ENCODE measurements around the gene NTN1.

Gene NTN1

DNA sequence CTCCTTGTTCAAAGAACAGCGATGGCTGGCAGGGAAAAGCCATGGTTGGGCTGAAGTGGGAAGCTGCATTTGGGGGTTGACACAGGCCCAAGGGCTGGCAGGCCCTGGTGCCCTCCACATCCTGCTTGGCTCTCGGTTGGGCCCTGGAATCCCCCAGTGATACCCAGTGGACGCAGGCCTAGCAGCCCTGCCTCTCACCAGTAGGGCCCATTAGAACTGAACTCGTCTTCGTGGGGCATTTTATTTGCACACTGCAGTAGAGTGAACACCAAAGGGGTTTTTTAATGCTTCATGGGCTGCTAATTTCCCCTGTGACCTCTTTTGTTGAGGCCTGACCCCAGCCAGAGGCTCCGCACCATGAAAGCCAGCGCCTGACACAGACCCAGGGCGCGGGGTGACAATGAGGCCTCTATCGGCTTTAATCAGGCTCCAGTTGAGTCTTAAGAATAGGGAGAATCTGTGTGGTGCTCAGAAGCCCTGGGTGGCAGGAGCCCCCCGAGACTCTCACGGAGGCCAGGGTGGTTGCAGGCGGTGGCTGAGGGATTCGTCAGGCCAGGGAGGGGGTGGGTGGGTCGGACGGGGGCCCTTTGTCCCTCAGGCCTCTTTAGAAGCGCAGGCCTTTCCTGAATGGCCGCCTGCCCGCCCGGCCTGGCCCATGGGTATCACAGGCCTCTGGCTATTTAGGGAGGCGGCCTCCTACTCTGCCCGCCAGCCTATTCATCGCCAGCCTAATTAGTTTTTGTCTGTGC lies 199.3 kb downstream of the NTN1 start:
- DNase-seq: no peak

DNA sequence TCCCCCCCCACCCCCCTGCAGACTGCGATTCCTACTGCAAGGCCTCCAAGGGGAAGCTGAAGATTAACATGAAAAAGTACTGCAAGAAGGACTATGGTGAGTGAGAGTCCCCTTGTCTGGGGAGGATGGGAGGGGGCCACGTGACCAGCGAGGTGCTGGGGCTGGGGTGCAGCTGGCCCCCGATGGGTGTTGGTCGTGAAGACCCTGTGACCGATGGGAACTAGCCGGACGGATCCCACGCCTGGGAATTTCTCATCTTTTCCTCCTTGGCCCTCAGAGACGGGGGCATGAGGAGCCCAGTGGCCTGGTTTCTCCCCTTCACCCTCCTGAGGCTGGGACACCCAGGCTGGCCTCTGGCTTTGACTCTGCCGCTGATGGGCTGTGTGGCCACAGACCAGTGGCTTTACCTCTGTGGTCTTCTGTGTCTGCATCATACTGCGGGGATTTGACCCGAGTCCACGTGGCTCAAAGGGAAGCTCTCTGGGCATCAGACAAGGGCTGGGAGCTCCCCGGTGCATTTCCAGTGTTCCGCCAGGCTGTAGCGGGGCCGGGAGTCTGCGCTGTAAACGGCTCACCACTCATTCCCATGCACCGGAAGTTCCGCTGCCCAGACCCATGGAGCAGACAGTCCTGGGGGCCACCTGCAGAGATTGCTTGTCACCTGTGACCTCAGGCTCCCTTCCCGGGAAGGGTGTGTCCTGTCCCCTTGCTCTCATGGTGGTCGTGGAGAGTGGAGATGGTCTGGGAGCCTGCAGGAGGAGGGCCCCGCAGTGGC lies 200.0 kb downstream of the NTN1 start:
- DNase-seq: no peak

- no peak for DNase-seq
Measured at GRCh38 chr17:9221922-9222180, 200.5 kb downstream of the NTN1 start.

- DNase-seq: no peak
Measured at GRCh38 chr17:9223531-9223930, 202.2 kb downstream of the NTN1 start.

DNA sequence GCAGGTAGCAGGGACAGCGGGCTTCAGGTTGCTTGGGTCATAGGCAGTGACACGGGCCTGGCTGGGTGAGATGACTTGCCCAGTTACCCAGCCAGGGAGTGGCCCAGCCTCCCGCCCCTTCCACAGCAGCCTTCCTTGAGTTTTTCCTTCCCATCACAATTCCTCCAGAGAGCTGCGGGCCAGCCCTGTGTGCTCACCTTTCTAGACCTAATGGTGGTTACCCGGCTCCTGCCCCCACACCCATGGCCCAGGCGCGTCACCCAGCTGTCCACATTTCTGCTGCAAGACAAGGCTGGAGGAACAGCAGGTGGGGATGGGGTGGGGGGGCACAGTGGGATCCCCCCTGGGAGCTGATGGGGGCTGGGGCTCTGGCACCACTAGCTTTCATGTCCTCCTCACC lies 203.2 kb downstream of the NTN1 start:
- no peak for DNase-seq

- DNase-seq: no peak
Measured at GRCh38 chr17:9225305-9226101, 204.2 kb downstream of the NTN1 start.

- DNase-seq: no peak
Measured at GRCh38 chr17:9226130-9226793, 205.0 kb downstream of the NTN1 start.

DNA sequence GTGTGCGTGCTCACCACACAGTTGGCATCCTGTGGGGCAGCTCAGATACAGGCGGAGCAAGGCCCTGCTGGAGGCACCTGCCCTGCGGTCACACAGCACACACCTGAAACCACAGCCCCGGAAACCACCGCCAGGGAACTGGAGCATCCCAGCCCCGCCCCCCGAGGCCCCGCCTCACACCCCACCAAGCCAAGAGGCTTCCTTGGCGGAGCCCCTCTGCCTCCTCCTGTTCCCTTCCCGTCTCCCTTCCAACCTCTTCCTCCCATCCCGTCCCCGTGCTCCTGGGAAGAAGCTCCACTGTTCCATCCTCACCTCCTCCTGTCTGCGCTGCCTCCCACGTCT lies 205.5 kb downstream of the NTN1 start:
- peak; percentile 38 for DNase-seq

DNA sequence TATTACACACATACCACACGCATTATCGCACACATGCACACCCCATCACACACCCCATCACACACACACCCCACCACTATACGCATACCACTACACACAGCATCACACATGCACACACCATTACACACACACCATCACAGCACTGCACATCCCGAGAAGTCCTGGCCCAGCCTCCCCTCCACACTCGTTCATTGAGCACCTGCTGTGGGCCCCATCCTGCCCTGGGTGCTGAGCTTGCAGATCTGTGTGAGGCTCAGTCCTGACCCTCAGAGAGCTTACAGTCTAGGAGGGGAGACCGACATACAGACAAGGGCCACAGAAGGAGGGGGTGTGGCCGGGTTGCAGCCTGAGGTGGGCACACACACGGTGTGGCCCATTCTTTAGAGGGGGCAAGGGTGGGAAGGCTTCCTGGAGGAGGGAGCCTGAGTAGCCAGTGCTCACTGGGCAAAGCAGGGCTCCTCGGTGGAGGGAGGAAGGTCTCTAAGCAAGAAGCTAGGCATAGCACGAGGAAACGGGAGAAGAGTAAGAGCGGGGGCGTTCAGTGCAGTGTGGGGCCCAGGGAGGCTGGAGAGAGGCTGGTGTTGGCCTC lies 206.6 kb downstream of the NTN1 start:
- no peak for DNase-seq

- DNase-seq: no peak
Measured at GRCh38 chr17:9228408-9229159, 207.3 kb downstream of the NTN1 start.

DNA sequence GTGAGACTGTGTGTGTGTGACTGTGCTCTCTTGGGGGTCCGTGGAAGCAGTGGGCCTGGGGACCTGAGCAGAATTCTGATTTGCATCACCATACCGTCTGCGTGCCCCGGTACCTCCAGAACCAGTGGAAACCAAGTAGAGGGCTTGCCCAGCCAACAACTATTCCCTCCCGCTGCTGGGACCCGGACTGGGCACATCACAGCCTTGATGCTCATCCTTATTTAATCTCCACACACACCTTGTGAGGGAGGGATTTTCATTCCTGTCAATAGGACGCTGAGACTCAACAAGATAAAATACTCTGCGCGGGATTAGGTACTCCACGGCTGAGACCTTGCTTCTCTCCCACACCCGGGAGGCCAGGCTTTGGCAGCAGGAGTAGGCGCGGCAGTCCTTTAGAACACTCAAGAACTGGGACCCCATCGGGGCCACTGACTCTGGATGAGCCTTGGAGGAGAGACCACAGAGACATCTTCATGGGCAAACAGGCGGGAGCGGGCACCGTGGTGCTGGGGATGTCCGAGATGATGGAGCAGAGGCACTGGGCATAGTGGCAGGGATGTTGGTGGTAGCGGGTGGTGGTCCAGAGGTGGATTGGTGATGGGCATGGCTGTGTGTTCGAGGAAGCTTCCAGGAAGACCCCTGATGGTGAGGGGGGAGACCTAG lies 208.0 kb downstream of the NTN1 start:
- no peak for DNase-seq

DNA sequence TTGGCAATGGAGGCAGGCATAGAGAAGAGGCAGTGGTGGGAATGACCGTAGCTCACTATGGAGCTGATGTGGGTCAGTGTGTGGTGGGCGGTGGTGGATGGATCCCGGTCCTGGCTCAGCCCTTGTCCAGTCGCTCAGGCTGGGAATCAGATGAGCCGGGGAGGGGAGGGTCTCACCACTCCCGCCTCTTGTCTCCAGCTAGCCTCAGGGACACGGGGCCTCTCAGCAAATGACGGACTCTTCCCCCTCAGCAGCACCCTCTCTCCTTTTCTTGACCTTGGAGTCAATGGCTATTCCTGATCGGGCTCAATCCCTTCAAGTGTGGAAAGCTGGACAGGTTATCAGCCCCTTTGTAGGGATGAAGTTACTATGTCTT lies 208.5 kb downstream of the NTN1 start:
- DNase-seq: no peak

DNA sequence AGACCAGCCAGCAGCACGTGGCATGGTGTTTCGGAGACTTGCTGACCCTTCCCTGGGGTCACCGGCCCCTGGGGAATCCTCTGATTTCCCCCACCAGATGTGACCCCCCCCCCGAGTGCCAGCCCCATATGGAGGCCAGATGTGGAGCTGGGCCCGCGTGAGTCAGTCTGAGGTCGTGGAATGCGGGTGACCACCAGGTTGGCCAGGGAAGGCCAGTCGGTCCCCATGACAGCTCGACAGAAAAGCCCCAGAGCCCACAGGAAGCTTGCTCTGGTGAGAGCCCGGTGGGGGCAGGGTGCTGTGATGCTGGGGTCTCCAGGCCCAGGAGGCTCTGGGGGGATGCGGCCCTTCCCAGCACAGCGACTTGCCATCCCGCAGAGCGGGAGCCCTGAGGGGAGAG lies 209.0 kb downstream of the NTN1 start:
- DNase-seq: no peak

DNA sequence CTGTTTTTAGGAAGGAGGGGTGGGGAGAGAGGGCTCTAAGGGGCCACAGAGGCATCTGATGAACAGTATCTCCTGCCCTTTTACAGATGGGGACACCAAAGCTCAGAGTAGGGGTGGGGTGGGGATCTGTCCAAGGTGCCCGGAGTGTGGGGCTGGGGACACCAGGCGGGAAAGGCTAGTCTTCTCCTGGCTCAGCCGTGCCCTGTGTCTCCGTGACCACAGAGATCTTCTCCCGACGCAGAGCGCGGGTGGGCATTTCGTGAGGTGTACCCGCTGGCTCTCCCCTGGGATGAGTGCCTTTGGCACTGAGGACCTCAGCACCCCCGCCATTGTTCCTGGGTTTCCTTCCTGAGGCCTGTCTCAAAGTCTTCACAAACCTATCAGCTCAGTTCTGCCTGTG lies 209.6 kb downstream of the NTN1 start:
- DNase-seq: no peak

- DNase-seq: no peak
Measured at GRCh38 chr17:9231449-9232154, 210.3 kb downstream of the NTN1 start.

- no peak for DNase-seq
Measured at GRCh38 chr17:9232155-9232475, 210.8 kb downstream of the NTN1 start.

GRCh38 chr17:9232591-9233270 lies 211.4 kb downstream of the NTN1 start:
- no peak for DNase-seq

DNA sequence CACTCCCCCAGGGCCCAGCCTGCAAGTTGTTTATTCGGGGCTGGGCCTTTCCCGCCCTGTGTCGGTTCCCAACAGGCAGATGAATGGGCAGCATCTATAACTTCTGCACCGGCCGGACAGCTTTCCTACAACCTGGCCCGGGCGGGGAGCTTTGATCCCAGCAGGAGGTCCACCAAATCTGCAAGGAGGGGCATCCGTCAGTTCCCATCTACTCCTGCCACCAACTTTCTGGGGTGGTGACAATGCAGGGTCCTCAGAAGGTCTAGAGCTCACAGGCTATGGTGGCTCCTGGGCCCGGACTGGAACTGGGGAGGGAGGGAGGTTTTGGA lies 211.9 kb downstream of the NTN1 start:
- DNase-seq: no peak

- no peak for DNase-seq
Measured at GRCh38 chr17:9233761-9234160, 212.5 kb downstream of the NTN1 start.

DNA sequence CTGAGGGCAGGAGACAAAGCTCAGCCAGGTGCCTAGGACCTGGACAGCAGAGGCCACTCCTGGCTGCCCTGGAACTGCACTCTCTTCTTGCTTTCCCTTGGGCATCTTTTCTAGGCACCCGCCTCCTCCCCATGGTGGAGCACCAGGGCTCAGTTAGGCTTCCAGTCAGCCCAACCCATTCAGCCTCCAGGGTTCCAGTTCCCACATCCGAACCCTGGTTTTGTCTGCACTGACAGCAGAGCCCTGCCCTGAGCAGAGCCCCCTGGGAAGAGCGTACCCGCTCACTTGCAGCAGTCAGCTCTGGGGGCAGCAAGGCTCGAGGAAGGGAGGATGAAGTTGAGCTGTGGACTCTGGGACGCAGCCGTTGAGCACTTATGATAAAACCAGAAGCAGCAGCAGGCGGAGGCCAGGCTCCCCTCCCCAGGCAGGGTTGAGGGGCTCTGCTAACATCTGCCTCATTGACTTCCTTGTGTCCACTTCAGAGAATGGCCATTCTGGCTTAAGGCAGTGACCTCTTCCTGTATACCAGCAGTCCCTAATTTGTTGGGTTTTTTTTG lies 213.2 kb downstream of the NTN1 start:
- no peak for DNase-seq

- no peak for DNase-seq
Measured at GRCh38 chr17:9235346-9235745, 214.0 kb downstream of the NTN1 start.
